Measurements from ENCODE around the gene TEPSIN.
A peak's percentile ranks its signal among the peaks of the same experiment; 100 is the strongest.

The TEPSIN gene

GRCh38 chr17:81238815-81239713, at the start of gene TEPSIN, which contains the start of gene NDUFAF8:
TSS of gene TEPSIN (minus strand) at chr17:81239055. CDS start at chr17:81239033, 22 bp downstream.
TSS of gene NDUFAF8 (plus strand) at chr17:81239318. CDS start at chr17:81239364, 46 bp downstream.
- DNase-seq = peak; percentile 96

GRCh38 chr17:81287741-81288430, 49.0 kb upstream of the TEPSIN start:
- no peak for DNase-seq

GRCh38 chr17:81287152-81287551, 48.3 kb upstream of the TEPSIN start:
- DNase-seq = no peak

- no peak for DNase-seq
These were observed 47.8 kb upstream of the TEPSIN start for GRCh38 chr17:81286491-81287145.

DNA sequence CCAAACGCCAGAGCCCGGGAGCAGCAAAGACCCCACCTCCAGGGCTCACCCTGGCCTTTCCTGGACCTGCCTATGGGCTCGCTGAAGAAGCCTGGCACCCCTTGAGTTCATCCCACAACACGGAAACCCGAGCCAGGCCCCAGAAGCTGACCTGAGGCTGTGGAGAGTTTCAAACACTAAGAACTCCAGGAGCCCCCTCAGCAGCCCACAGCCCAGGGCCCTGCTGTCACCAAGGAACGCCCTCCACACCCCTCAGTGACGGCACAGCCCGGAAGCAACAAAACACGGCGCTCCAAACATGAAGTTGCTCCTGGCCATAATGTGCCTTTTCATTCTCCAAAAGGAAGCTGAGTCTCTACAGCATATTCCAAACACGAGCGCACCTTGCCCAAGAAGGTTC, 47.0 kb upstream of the TEPSIN start:
- DNase-seq = no peak

DNA sequence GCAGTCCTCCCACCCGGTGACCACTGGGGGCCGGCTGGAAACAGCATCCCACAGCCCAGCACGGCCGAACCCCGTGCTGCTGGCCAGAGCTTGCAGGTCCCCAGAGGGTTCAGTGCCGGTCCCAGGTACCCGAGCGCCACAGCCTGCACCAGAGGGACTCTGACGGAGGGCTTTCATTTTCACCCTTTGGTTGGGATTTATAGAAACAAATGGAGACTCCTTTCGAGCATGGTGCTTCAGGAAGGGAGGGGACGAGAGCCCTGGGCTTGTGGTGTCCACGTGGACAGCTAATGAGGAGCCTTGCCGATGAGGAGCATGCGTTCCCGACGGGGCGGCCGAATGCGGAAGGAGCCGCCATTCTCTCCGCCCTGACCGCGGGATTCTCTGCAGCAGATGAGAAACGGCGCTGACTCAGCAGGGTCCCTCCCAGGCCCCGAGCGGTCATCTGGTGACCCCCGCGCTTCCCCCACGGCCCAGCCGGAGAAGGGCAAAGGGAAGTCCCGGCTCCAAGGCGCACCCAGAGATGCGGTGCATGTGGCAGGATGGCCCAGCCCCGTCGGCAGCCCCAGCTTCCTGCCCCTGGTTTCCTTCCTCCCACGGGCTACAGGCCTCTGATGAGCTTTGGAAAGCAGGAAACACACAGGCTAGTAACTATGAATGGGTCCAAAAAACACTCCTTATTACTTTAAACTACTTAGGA, 46.5 kb upstream of the TEPSIN start:
- DNase-seq = no peak

DNA sequence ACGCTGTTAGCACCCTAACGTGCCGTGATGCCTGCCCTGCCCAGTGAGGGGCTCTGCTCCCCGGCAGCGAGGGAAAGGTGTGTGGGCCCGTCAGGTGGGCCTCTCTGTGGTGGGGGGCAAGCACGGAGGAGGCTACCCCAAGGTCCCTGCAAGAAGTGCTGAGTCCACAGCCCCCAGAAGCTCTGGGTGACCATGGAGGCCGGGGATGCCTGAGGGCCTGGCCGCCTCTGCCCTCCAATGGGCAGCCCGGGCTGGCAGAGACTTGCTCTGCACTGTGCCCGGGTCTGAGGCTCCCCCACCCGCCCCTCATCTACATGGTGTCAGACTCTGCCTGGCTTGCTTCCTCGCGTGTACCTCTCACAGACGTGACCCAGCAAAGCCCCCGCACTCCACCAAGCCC, 44.0 kb upstream of the TEPSIN start:
- DNase-seq = no peak

DNA sequence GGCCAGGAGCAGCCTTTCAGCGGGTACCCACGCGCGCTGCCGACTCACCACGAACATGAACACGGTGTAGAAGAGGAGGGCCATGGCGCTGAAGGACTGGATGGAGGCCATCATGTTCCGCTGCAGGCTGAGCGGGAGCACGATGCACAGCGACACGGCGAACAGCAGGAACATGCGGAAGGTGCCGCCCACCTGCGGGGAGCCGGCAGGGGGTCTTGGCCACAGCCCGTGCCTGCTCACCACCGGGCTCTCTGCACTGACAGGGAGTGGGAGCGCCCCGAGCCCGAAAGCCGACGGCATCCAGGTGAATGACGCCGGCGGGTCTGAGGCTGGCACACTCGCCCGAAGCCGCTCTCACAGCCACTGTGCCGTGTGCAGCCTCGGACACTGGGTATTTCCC, 43.3 kb upstream of the TEPSIN start:
- no peak for DNase-seq

GRCh38 chr17:81280571-81280970, 41.7 kb upstream of the TEPSIN start:
- no peak for DNase-seq

DNA sequence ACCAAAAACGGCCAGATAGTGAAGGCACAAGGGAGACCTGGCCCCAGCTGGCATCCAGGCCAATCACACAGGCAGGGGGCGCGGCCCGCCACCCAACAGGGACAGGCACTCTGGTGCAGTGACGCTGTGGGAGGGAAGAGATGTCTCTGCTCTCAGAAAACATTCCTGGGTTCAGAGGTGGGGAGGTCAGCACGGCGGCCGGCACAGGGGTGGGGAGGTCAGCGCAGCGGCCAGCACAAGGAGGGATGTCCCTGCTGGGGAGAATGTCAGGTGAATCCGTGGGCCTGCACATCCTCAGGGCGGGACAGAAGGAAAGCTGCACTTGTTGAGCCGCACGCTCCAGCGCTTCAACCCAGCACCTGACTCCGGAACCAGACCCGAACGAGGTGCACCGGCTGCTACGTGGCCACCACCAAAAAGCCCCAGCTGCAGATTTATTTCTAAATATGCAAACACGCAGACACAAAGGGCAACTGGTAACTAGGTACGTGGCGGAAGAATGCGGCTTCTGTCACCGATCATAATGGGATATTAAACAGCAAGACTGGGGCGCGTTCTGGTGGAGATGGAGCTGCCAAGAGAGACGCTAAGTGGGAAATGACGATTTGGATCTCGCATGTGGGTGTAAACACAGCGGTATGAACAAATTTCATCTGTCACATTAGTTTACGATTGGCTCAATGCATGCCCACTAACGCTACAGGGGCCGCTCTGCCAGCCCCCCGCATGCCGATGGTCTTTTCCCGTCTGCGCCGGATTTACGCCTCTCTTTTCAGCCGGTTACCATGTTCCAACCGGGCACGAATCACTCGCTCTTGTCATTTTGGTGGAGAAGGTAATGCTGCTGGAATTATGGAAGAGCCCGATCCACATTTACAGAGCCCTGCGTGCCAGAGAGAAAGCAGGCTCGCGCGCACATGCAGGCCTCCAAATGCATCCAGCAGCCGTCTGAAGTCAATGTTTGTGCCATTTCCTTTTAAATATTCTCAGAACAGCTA, 40.7 kb upstream of the TEPSIN start:
- DNase-seq = no peak

GRCh38 chr17:81278831-81279230, 40.0 kb upstream of the TEPSIN start:
- DNase-seq = no peak

DNA sequence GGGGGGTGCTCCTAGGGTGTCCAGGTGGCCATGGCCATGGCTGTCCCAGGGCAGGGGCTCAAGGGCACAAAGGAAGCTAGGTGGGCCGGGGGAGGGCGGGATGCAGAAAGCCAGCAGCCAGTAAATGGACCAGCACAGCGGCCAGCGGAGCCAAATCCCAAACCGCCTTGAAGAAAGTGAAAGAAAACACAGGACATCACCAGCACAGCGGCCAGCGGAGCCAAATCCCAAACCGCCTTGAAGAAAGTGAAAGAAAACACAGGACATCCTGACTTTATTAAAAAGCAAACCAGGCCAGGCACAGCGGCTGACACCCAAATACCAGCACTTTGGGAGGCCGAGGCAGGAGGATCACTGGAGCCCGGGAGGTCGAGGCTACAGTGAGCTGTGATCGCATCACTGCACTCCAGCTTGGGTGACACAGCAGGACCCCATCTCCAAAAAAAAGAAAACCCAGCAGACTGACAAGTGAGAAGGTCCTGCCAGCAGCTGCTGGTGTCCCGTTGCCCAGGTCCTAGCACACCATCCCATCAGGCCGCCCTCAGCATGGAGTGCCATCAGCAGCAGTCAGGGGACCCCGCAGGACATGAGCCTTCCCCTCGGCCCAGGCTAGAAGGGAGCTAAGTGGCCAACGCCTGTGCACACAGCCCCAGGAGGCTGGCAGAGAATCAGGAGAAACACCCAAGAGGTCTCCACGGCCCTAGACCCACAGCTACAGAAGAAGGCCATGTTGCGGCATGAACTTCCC, 39.3 kb upstream of the TEPSIN start:
- DNase-seq = no peak

GRCh38 chr17:81277421-81277820, 38.6 kb upstream of the TEPSIN start:
- DNase-seq = no peak

DNA sequence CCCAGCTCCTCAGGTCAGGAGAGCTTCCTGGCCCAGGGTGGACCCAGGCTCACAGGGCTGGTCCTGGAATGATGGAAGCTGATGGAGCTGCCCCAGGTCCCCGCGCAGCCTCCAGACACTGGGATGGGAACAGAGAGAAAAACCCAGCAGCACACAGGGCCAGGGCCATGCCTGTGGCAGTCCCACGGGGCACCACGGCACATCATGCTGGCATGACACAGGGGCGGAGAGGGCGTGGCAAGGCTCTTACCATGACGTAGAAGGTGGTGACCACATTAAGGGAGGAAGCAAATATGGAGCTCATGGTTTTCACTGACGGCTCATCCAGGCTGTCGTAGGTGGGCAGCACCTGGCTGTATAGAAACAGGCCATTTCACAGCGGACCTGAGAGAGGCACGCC, 37.9 kb upstream of the TEPSIN start:
- DNase-seq = no peak

GRCh38 chr17:81274471-81274855, 35.6 kb upstream of the TEPSIN start:
- no peak for DNase-seq

DNA sequence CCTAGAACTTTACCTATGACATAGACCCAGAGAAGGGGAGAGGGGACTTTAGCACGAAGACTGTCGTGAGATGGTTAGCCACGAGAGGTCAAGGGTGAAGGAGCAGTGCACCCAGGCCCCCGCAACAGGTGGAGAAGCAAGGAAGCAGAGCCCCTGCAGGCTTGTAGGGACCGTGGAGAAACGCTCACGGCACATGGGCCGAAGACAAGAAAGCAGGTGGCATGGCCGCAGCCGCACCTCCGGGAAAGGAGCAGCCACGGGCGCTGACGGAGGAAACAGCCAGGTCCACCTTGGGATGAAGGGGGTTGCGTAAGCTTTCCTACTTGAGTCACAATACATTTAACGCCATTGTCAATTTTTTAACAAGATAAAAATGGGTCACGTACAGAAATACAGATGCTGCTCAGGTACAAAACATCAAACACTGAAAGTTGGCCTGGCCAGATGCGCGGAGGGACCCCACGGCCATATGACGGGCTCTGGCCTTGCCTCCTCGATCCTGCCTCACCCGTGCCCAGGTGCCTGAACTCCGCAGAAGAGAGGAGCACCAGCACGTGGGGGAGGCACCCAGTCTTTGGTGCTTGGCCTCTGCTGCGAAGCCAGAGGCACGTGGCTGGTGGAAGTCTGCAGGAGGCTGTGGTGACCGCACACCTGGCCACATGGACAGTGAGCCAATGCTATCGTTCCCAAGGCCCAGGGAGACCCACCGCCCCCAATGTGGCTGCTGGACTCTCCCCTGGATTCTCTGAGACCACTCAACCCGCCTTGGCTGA, 35.0 kb upstream of the TEPSIN start:
- no peak for DNase-seq

GRCh38 chr17:81272616-81273015, 33.8 kb upstream of the TEPSIN start:
- DNase-seq = no peak

GRCh38 chr17:81271226-81271625, 32.4 kb upstream of the TEPSIN start:
- no peak for DNase-seq

- DNase-seq = no peak
These were observed 31.4 kb upstream of the TEPSIN start for GRCh38 chr17:81270279-81270678.
